NK-92 (cell line): Measurements from ENCODE around the gene BTG4.

ENCODE experiments used
- DNase-seq: peaks from one replicate; lab custom pipeline; 2025; ENCODE audit not compliant: unreplicated experiment; lab: John Stamatoyannopoulos, UW

Gene BTG4

GRCh38 chr11:111456086-111456858, 55.9 kb downstream of the BTG4 start:
- no peak for DNase-seq

DNA sequence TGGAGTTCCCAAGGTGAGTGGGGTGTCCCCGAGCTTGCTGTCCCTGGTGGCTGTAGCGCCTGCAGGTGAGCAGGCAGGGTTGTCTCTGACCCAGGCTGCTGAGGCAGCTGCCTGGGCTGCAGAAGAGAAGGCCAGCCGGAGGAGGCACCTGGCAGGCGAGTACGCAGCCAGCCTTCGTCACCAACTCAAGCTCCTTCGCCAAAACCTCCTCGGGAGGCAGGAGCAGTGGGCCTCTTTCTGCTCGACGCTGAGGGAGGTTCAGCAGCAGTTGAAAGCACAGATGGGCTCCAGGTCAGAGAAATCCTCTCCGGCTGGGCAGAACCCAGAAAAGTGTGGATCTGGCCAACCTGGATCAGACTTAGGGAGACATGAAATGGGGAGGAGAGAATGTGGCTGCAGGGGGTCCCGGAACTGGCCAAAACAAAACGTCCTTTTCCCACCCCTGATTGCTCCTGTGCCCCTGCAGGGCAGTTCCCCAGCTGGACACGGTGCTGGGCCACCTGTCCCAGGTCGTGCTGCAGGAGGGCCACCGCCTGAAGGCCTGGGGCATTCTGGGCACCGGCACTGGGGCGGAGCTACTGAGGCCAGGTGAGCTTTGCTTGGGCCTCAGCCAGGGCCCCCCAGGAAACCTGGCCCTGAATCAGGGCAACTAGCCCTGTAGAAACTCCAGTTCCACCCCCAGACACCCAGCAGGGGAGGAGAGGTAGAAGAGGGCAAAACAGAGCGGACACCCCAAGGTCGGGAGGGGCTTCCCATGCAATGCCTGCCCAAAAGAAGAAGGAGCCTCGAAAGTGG, 56.7 kb downstream of the BTG4 start:
- no peak for DNase-seq

DNA sequence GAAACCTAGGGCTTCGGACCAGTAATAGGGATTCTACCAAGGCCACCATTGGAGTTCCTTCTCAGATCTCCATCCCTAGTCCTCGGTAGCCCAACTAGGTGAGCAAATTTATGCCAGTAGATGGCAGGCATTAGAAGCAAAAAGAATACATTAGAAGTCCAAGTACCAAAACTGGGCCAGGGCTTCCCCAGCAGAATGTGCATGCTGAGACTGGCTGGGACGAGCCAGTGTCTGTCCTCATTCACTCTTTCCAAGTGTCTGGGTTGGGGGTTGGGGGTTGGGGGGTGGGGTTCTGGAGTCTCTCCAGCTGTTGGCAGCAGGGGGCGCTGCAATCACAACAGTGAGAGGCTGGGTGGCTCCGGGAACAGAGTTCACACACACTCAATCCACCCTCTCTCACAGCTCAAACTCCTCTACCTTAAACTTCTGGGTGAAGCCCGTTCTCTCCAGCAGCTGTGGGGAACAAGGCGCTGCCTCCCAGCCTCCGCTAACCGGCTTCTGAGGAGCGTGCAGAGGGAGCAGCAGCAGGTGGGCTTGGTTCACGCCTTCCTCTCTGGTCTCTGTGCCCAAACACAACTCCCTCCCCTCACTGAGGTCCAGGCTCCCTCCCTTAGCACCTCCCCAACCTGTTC, 57.5 kb downstream of the BTG4 start:
- no peak for DNase-seq

DNA sequence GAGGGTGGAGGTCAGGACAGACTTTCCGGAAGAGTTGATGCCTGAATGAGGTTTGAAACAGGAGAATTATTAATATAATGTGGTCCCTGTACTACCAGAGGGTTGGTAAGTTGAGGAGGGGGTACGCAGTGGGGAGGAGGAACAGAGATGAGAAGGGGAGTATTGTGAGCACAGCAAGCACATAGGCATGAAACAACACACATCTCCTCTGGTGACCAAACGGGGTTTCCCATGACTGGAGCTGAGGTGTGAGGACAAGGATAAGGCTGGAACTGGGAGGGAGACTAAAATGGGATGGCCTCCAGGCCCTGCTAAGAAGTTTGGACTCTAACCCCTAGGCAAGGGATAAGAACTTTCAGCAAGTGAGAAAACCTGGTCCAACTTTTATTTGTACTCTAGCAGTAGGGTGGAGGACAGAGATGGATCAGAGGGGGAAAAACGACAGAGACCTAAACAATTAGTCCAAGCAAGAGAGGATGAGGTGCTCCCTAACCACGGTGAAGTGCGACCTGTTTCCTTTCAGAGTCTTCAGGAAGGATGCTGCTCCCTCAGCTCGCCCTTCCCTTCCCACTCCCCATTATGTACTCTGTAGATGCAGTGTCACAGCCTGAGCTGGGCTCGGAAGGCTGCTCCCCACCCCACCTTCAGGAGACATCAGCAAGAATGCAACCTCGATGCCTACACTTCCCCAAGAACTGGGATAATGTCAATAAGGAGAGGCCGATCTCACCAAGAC, 59.2 kb downstream of the BTG4 start:
- no peak for DNase-seq

- DNase-seq = no peak
Observed at GRCh38 chr11:111452146-111452545, 60.0 kb downstream of the BTG4 start.

GRCh38 chr11:111450480-111451320, 61.5 kb downstream of the BTG4 start:
- DNase-seq = no peak

DNA sequence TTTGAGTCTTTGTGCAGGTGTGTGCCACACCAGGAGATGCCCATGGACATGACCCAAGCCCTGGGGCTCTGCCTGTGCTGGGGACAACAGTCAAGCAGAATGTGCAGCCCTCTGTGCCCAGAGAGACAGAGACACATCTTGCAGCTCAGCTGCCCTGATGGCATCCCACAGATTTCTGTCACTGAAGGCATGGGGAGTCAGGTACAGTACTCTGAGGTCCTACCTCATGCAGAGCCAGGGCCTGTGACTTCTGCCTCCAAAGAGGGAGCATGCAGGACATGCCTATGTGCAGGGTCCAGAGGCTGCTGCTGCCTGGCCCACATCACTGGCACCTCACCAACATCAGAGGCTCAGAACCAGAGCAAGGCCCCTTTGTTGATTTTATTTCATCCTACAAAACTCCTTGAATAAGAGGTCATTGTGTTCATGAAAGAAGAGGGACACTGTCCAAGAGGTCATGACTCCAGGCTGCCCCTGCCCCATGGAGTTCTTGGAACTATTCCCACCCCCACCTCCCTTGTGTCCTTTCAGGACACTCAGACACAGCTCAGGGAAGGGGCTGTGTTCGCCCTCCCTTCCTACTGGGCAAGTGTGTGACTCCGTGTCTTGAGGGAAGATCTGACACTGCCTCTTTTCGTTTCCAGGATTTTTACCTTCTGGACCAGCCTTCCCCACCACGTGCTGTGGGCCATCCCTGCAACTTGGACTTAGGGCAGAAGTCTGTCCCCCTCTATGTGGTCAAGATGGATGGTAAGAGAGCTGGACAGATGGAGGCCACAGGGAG, 62.3 kb downstream of the BTG4 start:
- DNase-seq = no peak

DNA sequence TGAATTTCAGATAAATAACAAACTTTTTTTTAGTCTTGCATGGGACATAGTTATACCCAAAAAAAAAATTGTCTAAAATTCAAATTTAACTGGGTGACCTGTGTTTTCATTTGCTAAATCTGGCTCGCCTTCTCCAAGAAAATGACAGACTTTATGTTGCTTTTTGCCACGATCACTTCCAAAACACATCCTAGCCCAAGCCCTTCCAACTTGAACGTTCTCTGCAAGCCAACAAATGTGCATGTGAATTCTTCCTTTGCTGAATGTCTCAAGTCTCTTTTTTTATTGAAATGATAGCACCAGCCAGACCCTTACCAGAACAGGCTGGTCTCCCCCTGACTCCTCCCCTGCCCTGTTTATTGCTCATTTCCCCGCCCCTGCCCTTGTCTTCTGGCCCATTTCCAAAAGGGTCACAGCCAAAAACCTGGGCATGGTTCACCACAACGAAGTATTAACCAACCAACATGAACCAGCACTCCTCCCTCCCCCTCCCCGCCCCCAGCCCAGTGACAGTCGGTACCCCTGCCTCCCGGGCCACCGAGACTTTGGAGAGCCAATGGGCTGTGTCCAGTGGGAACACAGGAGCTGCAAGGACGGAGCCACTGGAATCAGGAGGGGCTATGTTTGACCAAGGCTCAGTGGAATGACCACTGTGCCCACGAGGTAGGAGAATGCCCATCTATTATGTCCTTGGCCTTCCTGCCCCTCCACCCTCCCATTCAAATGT, 63.2 kb downstream of the BTG4 start:
- DNase-seq = no peak

- DNase-seq = no peak
Observed at GRCh38 chr11:111448414-111448813, 63.8 kb downstream of the BTG4 start.

GRCh38 chr11:111447931-111448330, 64.3 kb downstream of the BTG4 start:
- no peak for DNase-seq

DNA sequence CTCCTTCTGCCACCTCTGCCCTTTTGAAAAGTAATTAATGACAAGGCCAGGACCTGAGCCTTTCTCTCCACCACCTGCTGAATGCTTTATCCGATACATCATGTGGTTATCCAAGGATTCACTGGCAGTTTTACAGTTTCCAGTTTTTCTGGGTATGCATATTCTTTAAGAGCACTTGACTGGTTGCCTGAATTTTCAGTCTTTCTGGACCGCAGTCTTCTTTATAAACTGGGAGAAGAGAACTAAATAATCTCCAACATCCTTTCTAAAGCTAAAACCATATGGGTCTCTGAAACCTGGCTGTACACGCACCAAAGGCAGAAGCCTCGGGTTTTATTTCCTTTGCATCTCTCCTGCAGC, 65.1 kb downstream of the BTG4 start:
- DNase-seq = no peak

GRCh38 chr11:111446404-111447111, 65.6 kb downstream of the BTG4 start:
- no peak for DNase-seq

DNA sequence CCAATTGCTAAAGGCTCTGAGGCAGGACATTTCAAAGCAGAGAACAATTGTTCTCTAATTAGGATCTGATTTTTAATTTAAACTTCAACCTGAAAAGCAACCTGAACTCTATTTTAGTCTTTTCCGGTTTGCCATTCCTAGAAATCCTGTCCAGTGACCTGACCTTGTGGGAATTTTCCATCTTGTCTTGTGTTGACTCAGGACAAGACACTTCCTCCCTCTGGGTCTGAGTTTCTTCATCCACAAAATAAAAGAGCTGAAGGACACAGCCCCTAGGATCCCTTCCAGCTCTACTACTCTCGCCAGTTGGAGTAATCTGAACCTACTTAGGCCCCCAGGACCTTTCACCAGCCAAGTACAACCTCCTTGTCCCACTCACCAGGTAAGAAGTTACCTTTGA, 66.6 kb downstream of the BTG4 start:
- no peak for DNase-seq
